ENCODE measurements around the gene SPTBN4. TPM values are rescaled to one million over a fixed set of nuclear protein-coding genes. Genes with fewer than 3 reads are reported as not detected.

The SPTBN4 gene
- total and polyA plus RNA-seq, 2 of the 4 experiments (the other 2 are of a cell fraction) = 0.72 to 0.91 TPM

DNA sequence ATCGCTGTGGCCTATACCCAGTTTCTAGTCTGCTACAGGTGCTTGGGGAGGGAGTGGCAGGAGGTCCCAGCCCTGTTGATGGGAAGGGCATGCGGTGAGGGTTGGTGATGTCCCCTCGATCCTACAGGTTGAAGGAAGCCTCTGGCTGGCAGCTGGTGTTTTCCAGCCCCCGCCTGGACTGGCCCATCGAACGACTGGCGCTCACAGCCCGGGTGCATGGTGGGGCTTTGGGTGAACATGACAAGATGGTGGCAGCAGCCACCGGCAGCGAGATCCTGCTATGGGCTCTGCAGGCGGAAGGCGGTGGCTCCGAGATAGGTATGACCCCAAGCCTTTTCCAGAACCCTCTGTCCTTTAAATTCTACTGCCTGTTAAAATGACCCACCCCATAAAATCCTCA is 113.8 kb downstream of the SPTBN4 start:
- no peak overlapping the region for H3K56ac ChIP-seq (ENCODE audit: extremely low read depth, insufficient read depth, low read length)
- H3K4me2 ChIP-seq (ENCODE audit: low read depth, low read length) = no peak overlapping the region
- DNase-seq (no peak), ATAC-seq (ENCODE audit: low read depth) (no peak)
- no peak overlapping the region for H3K27ac ChIP-seq (ENCODE audit: insufficient read depth, low read length)
- H2BK20ac ChIP-seq (ENCODE audit: low read depth, low read length) = no peak overlapping the region
- 97% methylated on average over 8 of the region's 13 CpGs; no CpG with 5 or more reads in 1 of the 2 experiments for WGBS, 2 experiments (ENCODE audit: extremely low coverage in 2 of 2, insufficient read length in 1 of 2)
- no peaks in the 10 kb centered on the region for H3K27me3 ChIP-seq (ENCODE audit: control insufficient read depth, insufficient read depth, low read length)
- POLR2A ChIA-PET (ENCODE audit: unreplicated experiment) = no interaction called here
- H3K4ac ChIP-seq (ENCODE audit: low read depth, low read length) = no peak overlapping the region
- H2AK5ac ChIP-seq (ENCODE audit: low read depth, low read length) = no peak overlapping the region
- no peak overlapping the region for H4K91ac ChIP-seq (ENCODE audit: insufficient read depth, low read depth, low read length)
- H4K5ac ChIP-seq (ENCODE audit: low read depth, low read length) = no peak overlapping the region
- intact Hi-C loops (cut with micrococcal nuclease) = no loop called here
- dilution Hi-C loops (cut with HindIII; ENCODE audit: low sequenced_read_pairs, unreplicated experiment) = no loop called here
- H4K20me1 ChIP-seq (ENCODE audit: insufficient read depth, low read length) = no peaks in the 10 kb centered on the region; the same call in 1 of the 2 replicates
- H2AK9ac ChIP-seq (replicated peaks; ENCODE audit: low read depth, low read length, poor library complexity) = no peak overlapping the region
- TF ChIP-seq POLR2A (IDR thresholded peaks at IDR 0.05; ENCODE audit: low read depth, low read length) = no peak
- no peak for TF ChIP-seq MXI1 (IDR thresholded peaks at IDR 0.05; ENCODE audit: borderline replicate concordance, low read depth, low read length)
- TF ChIP-seq RCOR1 (IDR thresholded peaks at IDR 0.05; ENCODE audit: insufficient replicate concordance, low read length) = no peak
- no peak for TF ChIP-seq MAZ (IDR thresholded peaks at IDR 0.05; ENCODE audit: borderline replicate concordance, low read depth, low read length)
- no peak for TF ChIP-seq FOS (IDR thresholded peaks at IDR 0.05; ENCODE audit: low read depth, low read length)
- TF ChIP-seq, protein P1, sequence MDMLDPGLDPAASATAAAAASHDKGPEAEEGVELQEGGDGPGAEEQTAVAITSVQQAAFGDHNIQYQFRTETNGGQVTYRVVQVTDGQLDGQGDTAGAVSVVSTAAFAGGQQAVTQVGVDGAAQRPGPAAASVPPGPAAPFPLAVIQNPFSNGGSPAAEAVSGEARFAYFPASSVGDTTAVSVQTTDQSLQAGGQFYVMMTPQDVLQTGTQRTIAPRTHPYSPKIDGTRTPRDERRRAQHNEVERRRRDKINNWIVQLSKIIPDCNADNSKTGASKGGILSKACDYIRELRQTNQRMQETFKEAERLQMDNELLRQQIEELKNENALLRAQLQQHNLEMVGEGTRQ (IDR thresholded peaks at IDR 0.05; ENCODE audit: low read depth, low read length) = no peak
- no peak for TF ChIP-seq CEBPB (IDR thresholded peaks at IDR 0.05; ENCODE audit: low read depth, low read length)
- TF ChIP-seq BHLHE40 (IDR thresholded peaks at IDR 0.05; ENCODE audit: low read depth, low read length) = no peak
- no peak overlapping the region for H3K18ac ChIP-seq (ENCODE audit: low read depth, low read length)
- no TSS peak for BruUV-seq (replicated peaks)
- H3K9me3 ChIP-seq (ENCODE audit: control insufficient read depth, insufficient read depth, low read length) = no peaks in the 10 kb centered on the region
- CTCF ChIA-PET = no interaction called here
- H2BK120ac ChIP-seq (ENCODE audit: low read depth, low read length) = no peak overlapping the region
- no peak overlapping the region for H2BK5ac ChIP-seq (ENCODE audit: low read depth, low read length, poor library complexity, severe bottlenecking)
- H3K23ac ChIP-seq (ENCODE audit: low read depth, low read length) = no peak overlapping the region
- H2BK15ac ChIP-seq (ENCODE audit: low read depth, low read length) = no peak overlapping the region
- H3K36me3 ChIP-seq (ENCODE audit: control insufficient read depth, insufficient read depth, low read length) = peaks cover 34% of the 10 kb centered on the region
- in situ Hi-C loops (cut with MboI; ENCODE audit: low sequenced_read_pairs) = no loop called here
- H3K4me1 ChIP-seq (ENCODE audit: control insufficient read depth, insufficient read depth, low read length) = peaks cover 4% of the 10 kb centered on the region
- H2AFZ ChIP-seq (replicated peaks; ENCODE audit: low read length, poor library complexity) = no peak overlapping the region
- no peak overlapping the region for H3K4me3 ChIP-seq (ENCODE audit: insufficient read depth, low read depth, low read length)
- peaks cover 5 to 19% of the 10 kb centered on the region in 2 experiments; a peak in 2 of 4 replicates for H3K79me1 ChIP-seq (ENCODE audit: low read depth in 1 of 2, low read length in 2 of 2)
- H3K9ac ChIP-seq (ENCODE audit: low read depth, low read length) = no peak overlapping the region
- H3K14ac ChIP-seq (replicated peaks; ENCODE audit: low read depth, low read length) = no peak overlapping the region
- peaks cover 8% of the 10 kb centered on the region; the same call in 1 of the 2 replicates for H3K9me1 ChIP-seq (ENCODE audit: insufficient read depth, low read length)
- H4K8ac ChIP-seq (ENCODE audit: low read depth in 2 of 2, low read length in 2 of 2) = no peak overlapping the region
